CD14-positive monocyte (primary cell): Measurements from ENCODE around the gene APOBEC2. TPM values are rescaled to one million over a fixed set of nuclear protein-coding genes. Genes with fewer than 3 reads are reported as not detected.
A peak's percentile ranks its signal among the peaks of the same experiment; 100 is the strongest.

ENCODE experiments used
- DNase-seq, 3 donors: peaks; one replicate each; pipeline ENCODE4 v3.0.0-alpha.2; 2011 to 2022
- H2AFZ ChIP-seq: 2 replicates; pipeline ENCODE4 v1.6.0; 2012; ENCODE audit warnings: mild to moderate bottlenecking, low read depth, low read length, inconsistent platforms; ENCODE audit not compliant: insufficient read depth, poor library complexity, severe bottlenecking
- H3K27ac ChIP-seq, 2 donors: 1 replicate in 1 of 2; 2 replicates in 1 of 2; pipeline ENCODE4 v1.5.1; 2012 to 2013; ENCODE audit warnings: low read length in 2 of 2, control low read depth in 1 of 2, inconsistent platforms in 1 of 2, low read depth in 1 of 2, mild to moderate bottlenecking in 1 of 2
- H3K27me3 ChIP-seq, 2 donors: one replicate each; pipeline versions ENCODE4 v1.6.0 to v1.6.1; 2011 to 2013; ENCODE audit warnings: low read length in 2 of 2; ENCODE audit not compliant: control insufficient read depth in 2 of 2, insufficient read depth in 2 of 2
- H3K36me3 ChIP-seq, 2 donors: replicated peaks in 1 of 2; 1 replicate in 1 of 2; 2 replicates in 1 of 2; pipeline versions ENCODE4 v1.5.1 to v1.6.1; 2012 to 2013; ENCODE audit warnings: low read length in 2 of 2, control low read depth in 1 of 2, inconsistent platforms in 1 of 2, mild to moderate bottlenecking in 1 of 2; ENCODE audit not compliant: insufficient read depth in 2 of 2, control insufficient read depth in 1 of 2
- H3K4me1 ChIP-seq, 2 donors: 1 replicate in 1 of 2; 2 replicates in 1 of 2; pipeline versions ENCODE4 v1.5.1 to v1.6.1; 2012 to 2013; ENCODE audit warnings: low read length in 2 of 2, control low read depth in 1 of 2, inconsistent platforms in 1 of 2, mild to moderate bottlenecking in 1 of 2, moderate library complexity in 1 of 2; ENCODE audit not compliant: insufficient read depth in 2 of 2, control insufficient read depth in 1 of 2
- H3K4me2 ChIP-seq: replicated peaks from 2 replicates; pipeline ENCODE3; 2012; ENCODE audit warnings: low read length, moderate library complexity, mild to moderate bottlenecking; ENCODE audit not compliant: poor library complexity, severe bottlenecking; ENCODE audit errors: extremely low read depth
- H3K4me3 ChIP-seq, 3 experiments: fragments of 200-600 bp in 1 of 3; sonication (generic) in 1 of 3; replicated peaks in 1 of 3; 1 replicate in 2 of 3; 2 replicates in 1 of 3; pipeline ENCODE4 v1.5.1; 2011 to 2013; ENCODE audit warnings: low read length in 3 of 3, mild to moderate bottlenecking in 3 of 3, control low read depth in 2 of 3, low read depth in 2 of 3, inconsistent platforms in 1 of 3, moderate library complexity in 1 of 3
- H3K79me2 ChIP-seq: 2 replicates; pipeline ENCODE4 v1.6.0; 2012; ENCODE audit warnings: mild to moderate bottlenecking, control low read depth, inconsistent platforms, low read length, moderate library complexity; ENCODE audit not compliant: insufficient read depth
- H3K9ac ChIP-seq: 2 replicates; pipeline ENCODE4 v1.6.0; 2017; ENCODE audit warnings: low read length, mild to moderate bottlenecking; ENCODE audit not compliant: insufficient read depth, poor library complexity, severe bottlenecking
- H3K9me3 ChIP-seq, 2 donors: replicated peaks in 1 of 2; 1 replicate in 1 of 2; 2 replicates in 1 of 2; pipeline versions ENCODE4 v1.5.1 to v1.6.1; 2012 to 2013; ENCODE audit warnings: low read length in 2 of 2, control low read depth in 1 of 2; ENCODE audit not compliant: control insufficient read depth in 1 of 2, insufficient read depth in 1 of 2
- H4K20me1 ChIP-seq: 2 replicates; pipeline ENCODE4 v1.6.0; 2012; ENCODE audit warnings: mild to moderate bottlenecking, low read length, control low read depth, moderate library complexity; ENCODE audit not compliant: insufficient read depth
- H3K27ac Mint-ChIP-seq, 7 donors: one replicate each; pipeline ENCODE4 v1.8.0; 2020; ENCODE audit warnings: mild to moderate bottlenecking in 7 of 7, mixed read lengths in 7 of 7, moderate library complexity in 6 of 7, inconsistent platforms in 2 of 7
- H3K27me3 Mint-ChIP-seq, 3 donors: one replicate each; pipeline ENCODE4 v1.8.0; 2021 to 2022; ENCODE audit warnings: low read depth in 3 of 3, mild to moderate bottlenecking in 3 of 3, mixed read lengths in 3 of 3, moderate library complexity in 3 of 3, inconsistent platforms in 1 of 3
- H3K36me3 Mint-ChIP-seq, 2 donors: one replicate each; pipeline ENCODE4 v1.8.0; 2020; ENCODE audit warnings: mixed read lengths in 2 of 2, inconsistent platforms in 1 of 2, mild to moderate bottlenecking in 1 of 2
- H3K4me1 Mint-ChIP-seq: one replicate; pipeline ENCODE4 v1.8.0; 2020; ENCODE audit warnings: mild to moderate bottlenecking, mixed read lengths
- H3K4me3 Mint-ChIP-seq, 2 donors: one replicate each; pipeline ENCODE4 v1.8.0; 2020; ENCODE audit warnings: mild to moderate bottlenecking in 2 of 2, mixed read lengths in 2 of 2, moderate library complexity in 1 of 2
- H3K9me3 Mint-ChIP-seq, 7 donors: one replicate each; pipeline ENCODE4 v1.8.0; 2020 to 2022; ENCODE audit warnings: mixed read lengths in 7 of 7, mild to moderate bottlenecking in 6 of 7, moderate library complexity in 6 of 7, inconsistent platforms in 2 of 7
- WGBS: methylation state at CpG from one replicate; pipeline ENCODE4 v1.1.5; 2013; ENCODE audit warnings: missing lambda C conversion rate; ENCODE audit not compliant: insufficient coverage; 5-methylcytosine and 5-hydroxymethylcytosine counted together
- intact Hi-C, 2 donors: fragments of 100-400 bp; cut with micrococcal nuclease; formaldehyde crosslinking; loops; one replicate each; pipeline versions ENCODE4 v1.15.0 to v1.15.1; 2023
- polyA plus RNA-seq, 3 donors: library from polyadenylated mRNA; depleted of rRNA in 1 of 3; unstranded in 2 of 3; stranded (reverse) in 1 of 3; fragments of 300-500 nt in 2 of 3; fragments of >200 nt in 1 of 3; fragmentation: Illumina TruSeq in 2 of 3; gene quantifications; 1 replicate in 2 of 3; 2 replicates in 1 of 3; pipeline ENCODE4 v1.2.3, GENCODE V29; 2012 to 2021
- TF ChIP-seq, protein P1 (sequence below): fragments of 200-600 bp; IDR thresholded peaks from one replicate; pipeline ENCODE4 v1.8.0; 2022; ENCODE audit warnings: antibody characterized with exemption, mild to moderate bottlenecking

Gene APOBEC2
- polyA plus RNA-seq, 3 donors = 0.14 to 0.42 TPM; not detected in 1

- TF ChIP-seq, protein P1, sequence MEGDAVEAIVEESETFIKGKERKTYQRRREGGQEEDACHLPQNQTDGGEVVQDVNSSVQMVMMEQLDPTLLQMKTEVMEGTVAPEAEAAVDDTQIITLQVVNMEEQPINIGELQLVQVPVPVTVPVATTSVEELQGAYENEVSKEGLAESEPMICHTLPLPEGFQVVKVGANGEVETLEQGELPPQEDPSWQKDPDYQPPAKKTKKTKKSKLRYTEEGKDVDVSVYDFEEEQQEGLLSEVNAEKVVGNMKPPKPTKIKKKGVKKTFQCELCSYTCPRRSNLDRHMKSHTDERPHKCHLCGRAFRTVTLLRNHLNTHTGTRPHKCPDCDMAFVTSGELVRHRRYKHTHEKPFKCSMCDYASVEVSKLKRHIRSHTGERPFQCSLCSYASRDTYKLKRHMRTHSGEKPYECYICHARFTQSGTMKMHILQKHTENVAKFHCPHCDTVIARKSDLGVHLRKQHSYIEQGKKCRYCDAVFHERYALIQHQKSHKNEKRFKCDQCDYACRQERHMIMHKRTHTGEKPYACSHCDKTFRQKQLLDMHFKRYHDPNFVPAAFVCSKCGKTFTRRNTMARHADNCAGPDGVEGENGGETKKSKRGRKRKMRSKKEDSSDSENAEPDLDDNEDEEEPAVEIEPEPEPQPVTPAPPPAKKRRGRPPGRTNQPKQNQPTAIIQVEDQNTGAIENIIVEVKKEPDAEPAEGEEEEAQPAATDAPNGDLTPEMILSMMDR = no peak
- Histone ChIP-seq H3K9me3 (no peaks in the 10 kb centered on the region), H3K4me3 (no peak overlapping the region), H3K9ac (no peak overlapping the region), H3K27me3 (no peaks in the 10 kb centered on the region), H3K4me2 (no peak overlapping the region), H3K27ac (no peak overlapping the region), H4K20me1 (no peaks in the 10 kb centered on the region), H3K79me2 (no peaks in the 10 kb centered on the region), H3K36me3 (peaks cover 10 to 30% of the 10 kb centered on the region in 2 donors), H2AFZ (no peak overlapping the region), H3K4me1 (no peaks in the 10 kb centered on the region)
- no peaks in the 10 kb centered on the region for H3K4me1 Mint-ChIP-seq
- peaks cover 41 to 43% of the 10 kb centered on the region in 2 donors for H3K36me3 Mint-ChIP-seq
- intact Hi-C loops = no loop called here
- no peaks in the 10 kb centered on the region for H3K9me3 Mint-ChIP-seq
- no peaks in the 10 kb centered on the region for H3K27me3 Mint-ChIP-seq
- no peak overlapping the region for H3K4me3 Mint-ChIP-seq
- WGBS = no CpG with 5 or more reads among the region's 2 CpGs
- H3K27ac Mint-ChIP-seq = peak overlapping the region in 2 of 7 donors; percentile 31 to 55
- DNase-seq = no peak
These were observed 5.8 kb downstream of the APOBEC2 start for GRCh38 chr6:41058783-41059181.

- no peak overlapping the region for H3K4me3 ChIP-seq
- no peaks in the 10 kb centered on the region for H3K79me2 ChIP-seq
- Mint-ChIP-seq H3K27ac (peak overlapping the region in 1 of 7 donors; percentile 8), H3K9me3 (no peaks in the 10 kb centered on the region), H3K4me3 (no peak overlapping the region), H3K4me1 (no peaks in the 10 kb centered on the region), H3K36me3 (peaks cover 46 to 48% of the 10 kb centered on the region in 2 donors), H3K27me3 (no peaks in the 10 kb centered on the region)
- H3K9me3 ChIP-seq = no peaks in the 10 kb centered on the region
- intact Hi-C loops = no loop called here
- H3K27ac ChIP-seq = no peak overlapping the region
- no peaks in the 10 kb centered on the region for H4K20me1 ChIP-seq
- H3K9ac ChIP-seq = no peak overlapping the region
- H2AFZ ChIP-seq = no peak overlapping the region
- no peaks in the 10 kb centered on the region for H3K4me1 ChIP-seq
- no peak overlapping the region for H3K4me2 ChIP-seq
- TF ChIP-seq, protein P1 = no peak
- no peaks in the 10 kb centered on the region for H3K27me3 ChIP-seq
- no peak for DNase-seq
- H3K36me3 ChIP-seq = peaks cover 17 to 38% of the 10 kb centered on the region in 2 donors
- no CpG with 5 or more reads among the region's 1 CpG for WGBS
These were observed 6.6 kb downstream of the APOBEC2 start for GRCh38 chr6:41059556-41059955.
